Stimulated activated CD4-positive, alpha-beta T cell treated with anti-CD3 and anti-CD28 coated beads, Interleukin-2, amount 100 ng/mL, for 4 hours (primary cell): ENCODE measurements around the gene SLC2A9.
A peak's percentile ranks its signal among the peaks of the same experiment; 100 is the strongest.

Experiments
- DNase-seq: peaks from one replicate; pipeline ENCODE4 v3.0.0-alpha.2; 2020; ENCODE audit warnings: low read depth

Gene SLC2A9

GRCh38 chr4:10019521-10020051 lies 1.7 kb downstream of the SLC2A9 start:
- no peak for DNase-seq

- DNase-seq: peak; percentile 82
Measured at GRCh38 chr4:10018818-10019461, 2.4 kb downstream of the SLC2A9 start.

- no peak for DNase-seq
Measured at GRCh38 chr4:10017037-10017893, 4.0 kb downstream of the SLC2A9 start.

- DNase-seq: no peak
Measured at GRCh38 chr4:10016169-10016568, 5.1 kb downstream of the SLC2A9 start.

- DNase-seq: no peak
Measured at GRCh38 chr4:10015140-10015753, 6.0 kb downstream of the SLC2A9 start.

- DNase-seq: no peak
Measured at GRCh38 chr4:10013722-10014121, 7.6 kb downstream of the SLC2A9 start.

- no peak for DNase-seq
Measured at GRCh38 chr4:10011885-10012284, 9.4 kb downstream of the SLC2A9 start.

- DNase-seq: no peak
Measured at GRCh38 chr4:10011277-10011676, 10.0 kb downstream of the SLC2A9 start.

GRCh38 chr4:10009861-10010500 lies 11.3 kb downstream of the SLC2A9 start:
- no peak for DNase-seq

- DNase-seq: no peak
Measured at GRCh38 chr4:10008609-10009005, 12.7 kb downstream of the SLC2A9 start.

- no peak for DNase-seq
Measured at GRCh38 chr4:10007793-10008608, 13.3 kb downstream of the SLC2A9 start.

- DNase-seq: no peak
Measured at GRCh38 chr4:10007436-10007740, 13.9 kb downstream of the SLC2A9 start.

GRCh38 chr4:10006601-10007435 lies 14.5 kb downstream of the SLC2A9 start:
- no peak for DNase-seq

- no peak for DNase-seq
Measured at GRCh38 chr4:10006231-10006600, 15.1 kb downstream of the SLC2A9 start.

GRCh38 chr4:10005632-10006031 lies 15.7 kb downstream of the SLC2A9 start:
- DNase-seq: no peak

GRCh38 chr4:10003666-10004065 lies 17.6 kb downstream of the SLC2A9 start:
- no peak for DNase-seq

- no peak for DNase-seq
Measured at GRCh38 chr4:10002278-10002677, 19.0 kb downstream of the SLC2A9 start.

- no peak for DNase-seq
Measured at GRCh38 chr4:10001757-10002156, 19.5 kb downstream of the SLC2A9 start.

- no peak for DNase-seq
Measured at GRCh38 chr4:9999956-10000561, 21.2 kb downstream of the SLC2A9 start.

GRCh38 chr4:9997886-9998285 lies 23.4 kb downstream of the SLC2A9 start:
- no peak for DNase-seq
